Loucy (cell line): ENCODE data around the gene SPI1.

ENCODE experiments used
- H2AFZ ChIP-seq: fragments of 200-600 bp; sonication (generic); 2 replicates; pipeline ENCODE4 v1.6.0; 2016; ENCODE audit warnings: antibody characterized with exemption, mild to moderate bottlenecking, low read length, moderate library complexity
- H3F3A ChIP-seq: fragments of 200-600 bp; 2 replicates; pipeline ENCODE4 v1.6.0; 2016; ENCODE audit warnings: antibody characterized with exemption, low read depth, mild to moderate bottlenecking
- H3K27me3 ChIP-seq: fragments of 200-600 bp; sonication (generic); 2 replicates; pipeline ENCODE4 v1.6.1; 2014; ENCODE audit warnings: low read length, mild to moderate bottlenecking; ENCODE audit not compliant: insufficient read depth, poor library complexity, severe bottlenecking
- H3K36me3 ChIP-seq: fragments of 200-600 bp; sonication (generic); 2 replicates; pipeline ENCODE4 v1.6.1; 2016; ENCODE audit warnings: low read length; ENCODE audit not compliant: insufficient read depth
- H3K4me1 ChIP-seq: fragments of 200-600 bp; sonication (generic); 2 replicates; pipeline ENCODE4 v1.5.1; 2014; ENCODE audit warnings: low read length, mild to moderate bottlenecking; ENCODE audit not compliant: insufficient read depth, poor library complexity, severe bottlenecking
- H3K4me2 ChIP-seq: fragments of 200-600 bp; sonication (generic); 2 replicates; pipeline ENCODE4 v1.6.0; 2014; ENCODE audit warnings: antibody characterized with exemption, low read length, low read depth, mild to moderate bottlenecking; ENCODE audit not compliant: poor library complexity, severe bottlenecking
- H3K4me3 ChIP-seq: fragments of 200-600 bp; sonication (generic); 2 replicates; pipeline ENCODE4 v1.5.1; 2014; ENCODE audit warnings: low read length, mild to moderate bottlenecking, mixed read lengths; ENCODE audit not compliant: poor library complexity, severe bottlenecking
- H3K79me2 ChIP-seq: fragments of 200-600 bp; sonication (generic); 2 replicates; pipeline ENCODE4 v1.6.1; 2014; ENCODE audit warnings: low read length; ENCODE audit not compliant: insufficient read depth
- H3K9ac ChIP-seq: fragments of 200-600 bp; sonication (generic); 2 replicates; pipeline ENCODE4 v1.6.0; 2014; ENCODE audit warnings: mild to moderate bottlenecking, low read depth, low read length, moderate library complexity; ENCODE audit not compliant: poor library complexity, severe bottlenecking
- H3K9me2 ChIP-seq: fragments of 200-600 bp; sonication (generic); replicated peaks from 2 replicates; pipeline ENCODE4 v1.6.1; 2016; ENCODE audit warnings: low read depth, low read length, mixed read lengths
- H3K9me3 ChIP-seq: fragments of 200-600 bp; sonication (generic); 2 replicates; pipeline ENCODE4 v1.6.1; 2014; ENCODE audit warnings: mild to moderate bottlenecking, antibody characterized with exemption, low read length, low read depth; ENCODE audit not compliant: insufficient read depth
- H4K20me1 ChIP-seq: fragments of 200-600 bp; sonication (generic); 2 replicates; pipeline ENCODE4 v1.6.0; 2014; ENCODE audit warnings: antibody characterized with exemption, low read length, mild to moderate bottlenecking; ENCODE audit not compliant: insufficient read depth, poor library complexity, severe bottlenecking
- CTCF ChIP-seq: fragments of 200-600 bp; sonication (generic); conservative IDR thresholded peaks from 2 replicates; pipeline ENCODE4 v1.5.1; 2014; ENCODE audit warnings: mild to moderate bottlenecking, antibody characterized with exemption, low read length
- EZH2phosphoT487 ChIP-seq: fragments of 200-600 bp; IDR thresholded peaks from 2 replicates; pipeline ENCODE4 v1.6.1; 2018; ENCODE audit warnings: antibody characterized with exemption, mild to moderate bottlenecking, moderate library complexity, borderline replicate concordance

The SPI1 gene

GRCh38 chr11:47409440-47410369 is 31.4 kb upstream of the SPI1 start:
- Histone ChIP-seq H3K4me1 (peaks cover 20% of the 10 kb centered on the region), H4K20me1 (no peaks in the 10 kb centered on the region), H2AFZ (no peak overlapping the region), H3K4me2 (peak overlapping the region; percentile 93), H3K27me3 (no peaks in the 10 kb centered on the region), H3K79me2 (peaks cover 14% of the 10 kb centered on the region; the same call in 1 of the 2 replicates), H3K36me3 (no peaks in the 10 kb centered on the region), H3F3A (no peaks in the 10 kb centered on the region), H3K9me2 (no peaks in the 10 kb centered on the region), H3K4me3 (peak overlapping the region; percentile 81), H3K9ac (peak overlapping the region; percentile 79), H3K9me3 (no peaks in the 10 kb centered on the region)
- TF ChIP-seq EZH2phosphoT487 (no peak), CTCF (no peak)

- no peaks in the 10 kb centered on the region for H3K9me2 ChIP-seq
- no peaks in the 10 kb centered on the region for H3K9me3 ChIP-seq
- peaks cover 21% of the 10 kb centered on the region for H3K4me1 ChIP-seq
- no peak for TF ChIP-seq EZH2phosphoT487
- H3K4me2 ChIP-seq = peak overlapping the region; percentile 93
- H4K20me1 ChIP-seq = no peaks in the 10 kb centered on the region
- H3K9ac ChIP-seq = peak overlapping the region; percentile 79
- peak overlapping the region; percentile 72 for H2AFZ ChIP-seq
- H3K79me2 ChIP-seq = peaks cover 14% of the 10 kb centered on the region; the same call in 1 of the 2 replicates
- peak overlapping the region; percentile 81 for H3K4me3 ChIP-seq
- H3K27me3 ChIP-seq = no peaks in the 10 kb centered on the region
- no peaks in the 10 kb centered on the region for H3F3A ChIP-seq
- H3K36me3 ChIP-seq = no peaks in the 10 kb centered on the region
Measured at GRCh38 chr11:47408598-47409439, 30.5 kb upstream of the SPI1 start.

GRCh38 chr11:47407746-47408590 is 29.6 kb upstream of the SPI1 start, which contains the start of gene SLC39A13:
TSS of gene SLC39A13 (plus strand) at chr11:47408590. CDS start at chr11:47410095, 1,505 bp downstream.
- H3K27me3 ChIP-seq = no peaks in the 10 kb centered on the region
- no peaks in the 10 kb centered on the region for H3F3A ChIP-seq
- no peaks in the 10 kb centered on the region for H4K20me1 ChIP-seq
- H3K4me3 ChIP-seq = peak within 1 kb of the TSS; percentile 81
- no peaks in the 10 kb centered on the region for H3K36me3 ChIP-seq
- TF ChIP-seq CTCF (peak; percentile 73), EZH2phosphoT487 (no peak)
- peak within 1 kb of the TSS; percentile 94 for H3K4me2 ChIP-seq
- peak within 1 kb of the TSS; percentile 84 for H3K9ac ChIP-seq
- no peaks in the 10 kb centered on the region for H3K9me3 ChIP-seq
- H3K4me1 ChIP-seq = peaks cover 29% of the 10 kb centered on the region
- H3K9me2 ChIP-seq = no peaks in the 10 kb centered on the region
- peak within 1 kb of the TSS; percentile 72 for H2AFZ ChIP-seq
- peaks cover 14% of the 10 kb centered on the region; the same call in 1 of the 2 replicates for H3K79me2 ChIP-seq
